HG02642 (cell line): ENCODE results near the gene GNL3L.
"Not testable (repeated sequence)": the region's sequence is repeated elsewhere in the genome, so short reads cannot be mapped to it uniquely, and the experiment has no call there.

Experiments used
- ATAC-seq: cut with Tn5 transposase; IDR thresholded peaks from one replicate; pipeline ENCODE4 v1.9.1; 2021; ENCODE audit warnings: mild to moderate bottlenecking; ENCODE audit not compliant: unreplicated experiment, poor library complexity

GNL3L gene

GRCh38 chrX:54555006-54555405, 25.0 kb downstream of the GNL3L start:
- ATAC-seq, result not testable (repeated sequence)

GRCh38 chrX:54560411-54560810, 30.4 kb downstream of the GNL3L start:
- no peak for ATAC-seq

- no peak for ATAC-seq
These were observed 31.6 kb downstream of the GNL3L start for GRCh38 chrX:54561622-54562021.

- ATAC-seq, result no peak
These were observed 34.9 kb downstream of the GNL3L start for GRCh38 chrX:54564936-54565335.

DNA sequence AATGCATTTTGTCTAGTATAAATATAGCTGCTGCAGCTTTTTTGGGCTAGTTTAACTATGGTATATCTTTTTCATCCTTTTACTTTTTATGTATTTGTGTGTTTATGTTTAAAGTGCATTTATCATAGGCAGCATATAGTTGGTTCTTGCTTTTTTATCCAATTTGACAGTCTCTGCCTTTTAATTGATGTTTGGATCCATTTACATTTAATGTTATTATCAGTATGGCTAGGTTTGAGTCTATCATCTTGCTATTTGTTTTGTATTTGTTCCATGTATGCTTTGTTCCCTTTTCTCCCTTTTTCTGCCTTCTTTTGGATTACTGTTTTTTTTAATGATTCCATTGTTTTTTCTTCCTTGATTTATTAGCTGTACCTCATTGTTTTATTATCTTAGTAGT, 40.3 kb downstream of the GNL3L start:
- ATAC-seq, result no peak

DNA sequence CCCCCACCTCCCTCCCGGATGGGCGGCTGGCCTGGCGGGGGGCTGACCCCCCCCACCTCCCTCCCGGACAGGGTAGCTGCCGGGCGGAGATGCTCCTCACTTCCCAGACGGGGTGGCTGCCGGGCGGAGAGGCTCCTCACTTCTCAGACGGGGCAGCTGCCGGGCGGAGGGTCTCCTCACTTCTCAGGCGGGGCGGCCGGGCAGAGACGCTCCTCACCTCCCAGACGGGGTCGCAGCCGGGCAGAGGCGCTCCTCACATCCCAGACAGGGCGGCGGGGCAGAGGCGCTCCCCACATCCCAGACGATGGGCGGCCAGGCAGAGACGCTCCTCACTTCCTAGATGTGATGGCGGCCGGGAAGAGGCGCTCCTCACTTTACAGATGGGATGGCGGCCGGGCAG, 42.6 kb downstream of the GNL3L start:
- ATAC-seq, result not testable (repeated sequence)

GRCh38 chrX:54597728-54598127, 67.7 kb downstream of the GNL3L start:
- no peak for ATAC-seq

GRCh38 chrX:54602563-54602962, 72.5 kb downstream of the GNL3L start:
- no peak for ATAC-seq
